M059J (cell line): Measurements from ENCODE around the gene NOL9. TPM values are rescaled to one million over a fixed set of nuclear protein-coding genes. Genes with fewer than 3 reads are reported as not detected.

Source experiments
- DNase-seq: peaks from one replicate; pipeline ENCODE4 v3.0.0-alpha.2; 2012; ENCODE audit warnings: low read depth
- total RNA-seq: library from RNA; depleted of rRNA; stranded (reverse); fragments of >200 nt; shearing (Covaris generic); gene quantifications from 2 replicates; pipeline ENCODE4 v1.2.3, GENCODE V29; 2014

The NOL9 gene
- total RNA-seq, 1 experiment from 2014 or later: 25.5 TPM

DNA sequence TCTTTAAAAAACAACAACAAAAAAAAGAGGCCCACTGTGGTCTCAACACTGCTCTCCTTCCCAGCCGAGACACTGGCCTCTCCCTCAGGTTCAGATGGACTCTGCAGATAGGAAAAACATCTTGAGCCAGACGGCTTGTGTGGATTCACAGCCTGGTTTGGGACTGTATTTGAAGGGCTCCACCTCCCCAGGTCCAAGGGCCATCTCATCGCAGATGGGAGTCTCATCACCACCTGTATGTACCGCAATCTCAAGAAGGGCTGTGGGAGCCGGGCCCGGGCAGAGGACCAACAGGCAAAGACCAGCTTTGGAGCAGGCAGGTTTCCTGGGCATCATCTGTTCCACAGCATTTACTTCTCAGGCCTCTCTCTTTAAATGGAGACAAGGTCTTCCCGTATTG is 35.7 kb upstream of the NOL9 start:
- DNase-seq: no peak

DNA sequence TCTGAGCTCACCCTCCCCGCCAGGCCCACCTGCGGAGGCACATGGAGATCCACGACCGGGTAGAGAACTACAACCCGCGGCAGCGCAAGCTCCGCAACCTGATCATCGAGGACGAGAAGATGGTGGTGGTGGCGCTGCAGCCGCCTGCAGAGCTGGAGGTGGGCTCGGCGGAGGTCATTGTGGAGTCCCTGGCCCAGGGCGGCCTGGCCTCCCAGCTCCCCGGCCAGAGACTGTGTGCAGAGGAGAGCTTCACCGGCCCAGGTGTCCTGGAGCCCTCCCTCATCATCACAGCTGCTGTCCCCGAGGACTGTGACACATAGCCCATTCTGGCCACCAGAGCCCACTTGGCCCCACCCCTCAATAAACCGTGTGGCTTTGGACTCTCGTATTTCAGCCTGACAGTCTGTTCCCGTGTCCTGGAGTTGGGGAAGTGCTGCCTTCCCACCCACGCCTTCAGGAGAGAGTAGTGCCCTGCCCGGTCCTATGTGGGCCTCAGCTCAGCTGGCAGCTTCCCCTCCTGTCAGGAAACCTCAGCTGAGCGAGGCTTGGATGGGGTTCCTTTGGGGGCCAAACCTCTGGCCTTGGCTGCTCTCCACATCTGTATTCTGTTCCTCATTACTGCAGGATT is 34.7 kb upstream of the NOL9 start:
- no peak for DNase-seq

DNA sequence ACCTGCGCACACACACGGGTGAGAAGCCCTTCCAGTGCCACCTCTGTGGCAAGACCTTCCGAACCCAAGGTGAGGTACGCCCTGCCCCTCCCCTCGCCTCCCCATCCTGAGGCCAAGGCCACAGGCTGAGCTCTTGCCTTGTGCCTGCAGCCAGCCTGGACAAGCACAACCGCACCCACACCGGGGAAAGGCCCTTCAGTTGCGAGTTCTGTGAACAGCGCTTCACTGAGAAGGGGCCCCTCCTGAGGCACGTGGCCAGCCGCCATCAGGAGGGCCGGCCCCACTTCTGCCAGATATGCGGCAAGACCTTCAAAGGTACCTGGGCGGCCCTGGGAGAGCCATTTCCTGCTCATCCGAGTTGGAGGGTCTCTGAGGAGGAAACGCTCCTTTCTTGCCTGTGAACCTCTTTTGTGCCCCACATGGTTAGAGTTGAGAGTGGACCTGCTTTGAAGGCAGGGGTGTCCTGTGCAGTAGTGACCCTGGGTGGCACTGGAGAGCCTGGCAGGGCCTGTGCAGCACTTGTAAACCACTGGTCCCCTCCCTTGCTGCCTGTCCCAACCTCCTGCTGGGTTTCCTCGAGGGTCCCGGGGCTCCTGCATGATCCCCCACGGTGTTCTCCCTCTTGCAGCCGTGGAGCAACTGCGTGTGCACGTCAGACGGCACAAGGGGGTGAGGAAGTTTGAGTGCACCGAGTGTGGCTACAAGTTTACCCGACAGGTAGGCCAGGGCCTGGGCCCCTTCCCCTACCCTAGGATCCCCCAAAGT is 34.0 kb upstream of the NOL9 start:
- no peak for DNase-seq

DNA sequence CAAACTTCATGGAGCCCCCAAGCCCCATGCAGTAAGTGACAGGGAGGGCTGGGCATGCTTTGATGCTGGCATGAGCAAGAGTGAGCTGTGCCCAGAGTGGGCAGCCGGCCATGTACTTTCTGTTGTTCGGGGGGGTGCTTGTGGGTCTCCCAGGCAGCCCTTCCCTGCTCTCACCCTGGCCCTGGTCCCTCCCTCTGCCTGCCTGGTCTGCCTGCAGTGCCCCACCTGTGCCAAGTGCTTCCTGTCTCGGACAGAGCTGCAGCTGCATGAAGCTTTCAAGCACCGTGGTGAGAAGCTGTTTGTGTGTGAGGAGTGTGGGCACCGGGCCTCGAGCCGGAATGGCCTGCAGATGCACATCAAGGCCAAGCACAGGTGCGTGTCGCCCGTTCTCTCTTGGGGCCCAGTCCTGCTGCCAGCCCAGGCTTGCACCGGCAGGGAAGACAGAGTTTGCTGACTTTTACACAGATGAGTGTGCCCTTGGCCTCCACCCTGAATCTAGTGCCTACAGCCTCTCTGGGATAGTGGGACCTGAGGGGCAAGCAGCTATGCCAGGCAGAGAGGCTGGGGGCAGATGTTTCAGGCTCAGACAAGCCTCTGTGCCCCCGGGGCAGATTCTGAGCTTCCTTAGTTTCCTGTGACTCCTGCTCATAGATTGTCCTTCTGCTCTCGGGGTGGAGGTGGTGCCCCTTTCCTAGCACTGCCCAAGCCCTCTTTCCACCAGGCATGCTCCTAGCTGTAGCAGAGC is 33.1 kb upstream of the NOL9 start:
- DNase-seq: no peak

DNA sequence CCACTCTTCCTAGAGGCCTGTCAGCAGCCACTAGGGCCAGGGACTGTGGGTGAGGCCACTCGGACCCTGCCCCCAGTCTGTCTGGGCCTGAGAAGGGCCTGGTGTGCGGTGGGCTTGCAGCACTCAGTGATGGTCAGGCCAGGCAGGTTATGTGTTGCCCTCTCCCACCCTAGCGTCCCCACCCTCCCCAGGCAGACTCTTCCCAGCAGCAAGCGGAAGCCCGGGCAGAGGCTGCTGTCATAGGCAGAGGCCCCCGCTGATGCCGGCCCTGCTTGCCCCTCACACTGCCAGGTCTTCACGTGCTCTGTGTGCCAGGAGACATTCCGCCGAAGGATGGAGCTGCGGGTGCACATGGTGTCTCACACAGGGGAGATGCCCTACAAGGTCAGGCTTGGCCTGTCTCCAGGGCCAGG is 32.1 kb upstream of the NOL9 start:
- DNase-seq: no peak

- DNase-seq: no peak
Measured at GRCh38 chr1:6585841-6586240, 31.5 kb upstream of the NOL9 start.

DNA sequence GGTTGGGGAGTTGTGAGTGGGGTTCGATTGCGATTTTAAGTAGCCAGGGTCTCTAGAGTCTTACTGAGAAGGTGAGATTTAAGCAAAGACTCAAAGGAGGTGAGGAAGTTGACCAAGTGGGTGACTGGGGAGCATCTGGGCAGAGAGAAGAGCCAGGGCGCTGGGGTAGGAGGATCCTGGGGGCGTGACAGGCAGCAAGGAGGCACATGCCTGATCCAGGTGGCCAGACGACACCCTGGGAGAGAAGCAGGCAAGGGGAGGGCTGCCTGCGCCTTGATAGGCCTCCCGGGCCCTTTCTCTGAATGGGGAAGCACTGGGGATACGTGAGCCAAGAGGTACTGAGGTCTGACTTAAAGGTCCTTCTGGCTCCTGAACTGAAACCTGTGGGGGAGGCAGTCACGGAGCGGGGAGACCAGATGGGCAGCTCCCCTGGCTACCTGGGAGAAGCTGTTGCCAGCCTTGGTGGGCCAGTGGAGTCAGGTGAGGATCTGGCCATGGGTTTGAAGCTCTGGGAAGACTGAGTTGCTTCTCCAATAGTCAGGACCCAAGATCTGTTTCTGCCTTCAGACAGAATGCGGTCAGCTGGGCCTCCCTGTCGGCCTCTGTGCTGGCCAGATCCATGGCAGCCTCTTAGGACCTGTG is 30.9 kb upstream of the NOL9 start:
- no peak for DNase-seq

DNA sequence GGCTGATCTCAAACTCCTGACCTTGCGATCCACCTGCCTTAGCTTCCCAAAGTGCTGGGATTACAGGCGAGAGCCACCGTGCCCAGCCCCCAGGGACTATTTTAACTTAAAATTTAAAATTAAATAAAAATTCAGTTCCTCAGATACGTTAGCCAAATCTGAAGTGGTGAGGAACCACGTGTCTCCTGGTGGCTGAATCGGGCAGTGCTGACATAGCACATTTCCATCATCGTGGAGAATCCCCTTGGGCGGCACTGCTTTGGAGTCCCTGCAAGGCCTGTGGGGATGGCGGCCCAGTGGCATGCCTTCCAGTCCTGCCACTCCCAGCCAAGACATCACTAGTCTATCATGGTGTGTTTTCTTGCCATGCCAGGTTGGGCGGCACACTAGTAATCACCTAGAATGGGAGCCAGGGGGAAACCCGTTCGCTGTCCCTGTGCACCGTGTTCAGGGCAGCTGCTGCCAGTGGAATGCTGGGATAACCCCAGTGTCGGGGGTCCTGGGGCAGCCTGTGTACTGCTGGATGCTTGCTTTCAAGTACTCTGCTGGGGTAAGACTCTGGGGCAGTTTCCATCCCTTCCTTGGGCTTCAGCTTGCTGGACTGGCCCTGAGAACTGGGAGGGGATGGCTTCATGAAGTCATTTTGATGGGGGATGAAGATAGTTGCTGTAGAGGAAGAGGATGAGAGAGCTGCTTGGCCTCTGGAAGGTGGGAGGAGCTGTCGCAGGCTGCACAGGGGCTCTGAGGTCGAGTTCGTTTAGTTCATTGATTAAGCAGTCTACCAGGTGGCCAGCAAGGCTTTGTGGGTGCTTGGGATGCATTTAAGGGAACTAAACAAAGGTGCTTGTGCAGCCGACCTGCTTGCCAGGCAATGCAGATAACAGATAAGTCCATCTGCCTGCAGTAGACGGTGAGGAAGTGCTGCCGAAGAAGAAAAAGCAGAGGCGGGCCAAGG is 30.1 kb upstream of the NOL9 start:
- DNase-seq: no peak

DNA sequence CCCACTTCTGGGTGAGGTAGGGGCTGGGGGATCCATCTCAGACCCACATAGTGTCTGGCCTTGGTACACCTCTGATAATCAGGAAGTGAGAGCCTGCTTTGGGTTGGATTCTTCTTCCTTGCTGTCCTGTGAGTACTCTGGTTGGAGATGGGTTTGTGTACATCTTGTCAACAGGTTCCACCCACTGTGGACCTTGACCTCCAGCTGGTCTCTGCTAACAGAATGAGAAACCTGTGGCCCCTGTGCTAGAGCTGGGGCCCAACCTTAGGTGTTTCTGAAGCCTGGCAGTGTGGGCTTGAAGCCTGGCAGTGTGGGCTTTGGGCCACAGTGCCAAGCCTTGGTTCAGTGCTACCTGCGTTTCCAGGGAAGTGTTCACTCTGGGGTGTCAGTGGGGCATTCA is 28.1 kb upstream of the NOL9 start:
- no peak for DNase-seq

- DNase-seq: peak; percentile 22
Measured at GRCh38 chr1:6581561-6582305, 27.4 kb upstream of the NOL9 start.

- DNase-seq: no peak
Measured at GRCh38 chr1:6580593-6581409, 26.5 kb upstream of the NOL9 start.

DNA sequence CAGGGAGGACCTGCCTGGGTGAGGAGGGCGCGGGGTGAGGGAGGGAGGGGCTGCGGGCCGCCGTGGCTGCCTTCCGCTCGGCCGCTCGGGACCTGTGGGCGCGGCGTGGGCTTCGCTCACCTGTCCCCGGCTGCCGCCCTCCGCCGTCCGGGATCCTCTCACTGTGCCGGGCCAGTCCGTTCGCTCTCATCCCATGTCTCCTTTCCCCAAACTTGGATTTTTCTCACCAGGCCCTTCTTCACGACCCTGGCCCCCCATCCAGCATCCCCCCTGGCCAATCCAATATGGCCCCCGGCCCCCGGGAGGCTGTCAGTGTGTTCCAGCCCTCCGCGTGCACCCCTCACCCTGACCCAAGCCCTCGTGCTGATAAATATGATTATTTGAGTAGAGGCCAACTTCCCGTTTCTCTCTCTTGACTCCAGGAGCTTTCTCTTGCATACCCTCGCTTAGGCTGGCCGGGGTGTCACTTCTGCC is 25.8 kb upstream of the NOL9 start:
- no peak for DNase-seq

GRCh38 chr1:6579374-6580118 is 25.2 kb upstream of the NOL9 start, which contains the start of gene ZBTB48:
TSS of gene ZBTB48 (plus strand) at chr1:6579994. CDS start at chr1:6580610, 616 bp downstream.
- DNase-seq: peak; percentile 98

GRCh38 chr1:6578624-6579373 is 24.5 kb upstream of the NOL9 start:
- no peak for DNase-seq

DNA sequence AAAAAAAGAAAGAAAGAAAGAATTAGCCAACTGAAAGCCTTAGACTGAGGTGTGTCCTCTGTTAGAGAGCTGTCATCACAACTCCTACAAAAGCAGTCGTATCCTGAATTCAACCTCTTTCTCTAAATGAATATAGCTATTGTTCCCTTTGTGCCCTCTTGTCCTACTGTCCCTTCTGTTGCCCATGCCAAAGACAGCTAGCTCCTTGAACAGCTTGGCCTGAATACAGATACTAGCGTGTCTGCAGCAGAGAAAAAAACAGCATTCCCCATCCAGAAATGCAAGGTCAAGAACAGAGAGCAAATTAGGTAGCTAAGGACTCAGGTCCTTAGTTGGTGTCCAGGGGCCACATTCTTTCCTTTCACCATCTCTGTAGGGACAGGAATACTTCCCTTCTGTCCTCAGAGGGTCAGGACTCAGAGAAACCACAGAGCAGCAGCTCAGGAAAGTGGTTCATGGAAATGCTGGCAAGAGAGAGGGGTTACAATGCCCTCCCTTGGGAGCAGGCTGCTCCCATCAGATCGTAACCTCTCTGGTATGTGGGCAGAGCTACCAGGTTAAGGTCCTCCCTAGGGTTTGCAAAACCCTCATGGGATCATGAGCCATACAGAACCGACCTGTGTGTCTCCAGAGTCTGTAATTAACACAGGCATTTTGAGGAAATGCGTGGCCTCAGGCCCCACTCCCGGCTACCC is 23.7 kb upstream of the NOL9 start:
- no peak for DNase-seq

GRCh38 chr1:6574818-6575217 is 20.5 kb upstream of the NOL9 start:
- no peak for DNase-seq

DNA sequence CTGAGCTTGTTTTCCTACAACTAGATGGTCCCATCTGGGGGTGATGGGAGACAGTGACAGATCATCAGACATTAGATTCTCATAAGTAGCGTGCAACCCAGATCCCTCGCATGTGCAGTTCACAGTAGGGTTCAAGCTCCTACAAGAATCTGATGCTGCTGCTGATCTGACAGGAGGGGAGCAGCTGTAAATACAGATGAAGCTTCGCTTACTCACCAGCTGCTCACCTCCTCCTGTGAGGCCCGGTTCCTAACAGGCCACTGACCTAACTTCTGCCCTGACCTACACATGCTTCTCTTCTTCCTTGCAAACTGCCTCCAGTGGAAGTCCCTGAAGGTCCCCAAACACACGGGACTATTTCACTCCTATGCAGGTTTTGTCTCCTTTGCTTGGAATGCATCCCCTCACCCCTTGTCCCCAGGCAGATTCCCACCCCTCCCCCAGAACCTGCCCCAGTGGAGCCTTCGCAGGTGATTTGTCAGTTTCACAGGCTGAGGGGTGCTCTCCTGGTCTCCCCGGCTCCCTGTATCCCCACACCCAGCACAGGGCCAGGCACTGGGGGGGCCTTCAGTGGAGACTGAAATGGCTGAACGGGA is 19.8 kb upstream of the NOL9 start:
- no peak for DNase-seq
